Progenitor cell of endocrine pancreas (in vitro differentiated cells): Measurements from ENCODE around the gene ARL5B. TPM values are rescaled to one million over a fixed set of nuclear protein-coding genes. Genes with fewer than 3 reads are reported as not detected.

Experiments
- DNase-seq: peaks from one replicate; pipeline ENCODE4 v3.0.0; 2021; ENCODE audit warnings: low spot score; ENCODE audit not compliant: unreplicated experiment
- H3K27ac Mint-ChIP-seq: 2 replicates; pipeline ENCODE4 v1.8.0; 2021; ENCODE audit warnings: mild to moderate bottlenecking, moderate library complexity, mixed read lengths
- H3K27me3 Mint-ChIP-seq: 2 replicates; pipeline ENCODE4 v1.8.0; 2021; ENCODE audit warnings: mixed read lengths
- H3K36me3 Mint-ChIP-seq: 2 replicates; pipeline ENCODE4 v1.8.0; 2022; ENCODE audit warnings: mixed read lengths; ENCODE audit not compliant: insufficient read depth
- H3K4me1 Mint-ChIP-seq: 2 replicates; pipeline ENCODE4 v1.8.0; 2021; ENCODE audit warnings: low read depth, mixed read lengths
- H3K4me3 Mint-ChIP-seq: 2 replicates; pipeline ENCODE4 v1.8.0; 2021; ENCODE audit warnings: low read depth, mild to moderate bottlenecking, moderate library complexity, mixed read lengths
- H3K9me3 Mint-ChIP-seq: 2 replicates; pipeline ENCODE4 v1.8.0; 2021; ENCODE audit warnings: low read depth, mixed read lengths
- CTCF ChIP-seq: fragments of 200-600 bp; sonication (generic); IDR thresholded peaks from one replicate; pipeline ENCODE4 v1.5.0; 2021; ENCODE audit warnings: antibody characterized with exemption, mild to moderate bottlenecking; ENCODE audit not compliant: unreplicated experiment
- long read RNA-seq: library from polyadenylated mRNA; unstranded; transcript quantifications from one replicate; pipeline ENCODE4 v2.0.0, GENCODE V29; 2020
- total RNA-seq: library from RNA; stranded (reverse); gene quantifications from 2 replicates; pipeline ENCODE4 v1.2.1, GENCODE V29; 2021

ARL5B gene
- 52.7 and 54.2 TPM in 2 replicates for total RNA-seq
- long read RNA-seq, full-length matches to known transcripts, result 15 of 34 reads
- long read RNA-seq, partial matches to known transcripts, result 2 of 34 reads
- long read RNA-seq, other reads (novel, unspliced or antisense), result 17 of 34 reads

- no peaks in the 10 kb centered on the region for H3K27me3 Mint-ChIP-seq
- H3K4me3 Mint-ChIP-seq, result peak within 1 kb of the TSS; percentile 99
- H3K36me3 Mint-ChIP-seq, result peaks cover 8% of the 10 kb centered on the region
- peak within 1 kb of the TSS; percentile 100 for H3K27ac Mint-ChIP-seq
- no peaks in the 10 kb centered on the region for H3K9me3 Mint-ChIP-seq
- peak; percentile 90 for DNase-seq
- peaks cover 26% of the 10 kb centered on the region for H3K4me1 Mint-ChIP-seq
- TF ChIP-seq CTCF, result no peak
These were observed at the start of gene ARL5B for GRCh38 chr10:18659125-18659818. Gene ARL5B (plus strand): TSS chr10:18659431. CDS start chr10:18659638, 207 bp downstream.

GRCh38 chr10:18610517-18610916 lies 48.7 kb upstream of the ARL5B start:
- no peak for DNase-seq
- Mint-ChIP-seq H3K4me3 (no peak overlapping the region), H3K27ac (peak overlapping the region; percentile 70)

GRCh38 chr10:18611168-18611567 lies 48.1 kb upstream of the ARL5B start:
- DNase-seq, result no peak
- H3K36me3 Mint-ChIP-seq, result peaks cover 6% of the 10 kb centered on the region
- TF ChIP-seq CTCF, result no peak
- H3K27me3 Mint-ChIP-seq, result no peaks in the 10 kb centered on the region
- peaks cover 5% of the 10 kb centered on the region for H3K4me1 Mint-ChIP-seq
- H3K27ac Mint-ChIP-seq, result peak overlapping the region; percentile 59
- no peak overlapping the region for H3K4me3 Mint-ChIP-seq
- no peaks in the 10 kb centered on the region for H3K9me3 Mint-ChIP-seq

More at GRCh38 chr10:18610517-18610916, 48.7 kb upstream of the ARL5B start:
- H3K9me3 Mint-ChIP-seq, result no peaks in the 10 kb centered on the region
- TF ChIP-seq CTCF, result no peak
- H3K27me3 Mint-ChIP-seq, result no peaks in the 10 kb centered on the region
- H3K4me1 Mint-ChIP-seq, result peaks cover 5% of the 10 kb centered on the region
- peaks cover 6% of the 10 kb centered on the region for H3K36me3 Mint-ChIP-seq

GRCh38 chr10:18615618-18616017 lies 43.6 kb upstream of the ARL5B start:
- no peak overlapping the region for H3K4me3 Mint-ChIP-seq
- H3K27me3 Mint-ChIP-seq, result no peaks in the 10 kb centered on the region
- no peaks in the 10 kb centered on the region for H3K9me3 Mint-ChIP-seq
- peaks cover 9% of the 10 kb centered on the region for H3K36me3 Mint-ChIP-seq
- no peak overlapping the region for H3K27ac Mint-ChIP-seq
- TF ChIP-seq CTCF, result no peak
- peaks cover 6% of the 10 kb centered on the region for H3K4me1 Mint-ChIP-seq
- DNase-seq, result no peak

DNA sequence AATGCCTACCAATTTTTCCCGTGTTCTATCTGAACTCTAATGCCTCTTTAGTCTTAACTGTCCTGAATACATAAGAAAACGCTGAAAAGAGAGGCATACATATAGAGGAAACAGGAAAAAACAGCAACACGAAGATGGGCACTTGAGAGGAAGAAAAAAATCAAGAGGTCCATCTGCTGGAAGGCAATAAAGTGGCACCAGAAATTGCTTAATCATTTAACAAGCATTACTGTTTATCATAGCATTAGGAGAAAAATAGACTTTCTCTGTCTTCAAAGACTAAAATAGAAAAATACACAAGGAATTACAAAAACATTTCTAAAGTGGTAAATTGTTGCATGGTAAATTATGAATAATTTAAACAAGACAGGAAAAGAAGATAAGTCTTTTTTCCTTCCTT lies 42.9 kb upstream of the ARL5B start:
- no peaks in the 10 kb centered on the region for H3K27me3 Mint-ChIP-seq

More for the DNA sequence above, 42.9 kb upstream of the ARL5B start:
- Mint-ChIP-seq H3K27ac (no peak overlapping the region), H3K36me3 (peaks cover 9% of the 10 kb centered on the region), H3K9me3 (no peaks in the 10 kb centered on the region), H3K4me1 (peaks cover 10% of the 10 kb centered on the region), H3K4me3 (no peak overlapping the region)
- TF ChIP-seq CTCF, result no peak
- no peak for DNase-seq
